Smooth muscle cell (in vitro differentiated cells): ENCODE results near the gene ZNF280B. TPM values are rescaled to one million over a fixed set of nuclear protein-coding genes. Genes with fewer than 3 reads are reported as not detected.
A peak's percentile ranks its signal among the peaks of the same experiment; 100 is the strongest.
"Not testable (repeated sequence)": the region's sequence is repeated elsewhere in the genome, so short reads cannot be mapped to it uniquely, and the experiment has no call there.

Source experiments
- DNase-seq: peaks from one replicate; lab custom pipeline; 2025; ENCODE audit not compliant: unreplicated experiment; lab: John Stamatoyannopoulos, UW
- H2AFZ ChIP-seq: fragments of 200-600 bp; sonication (generic); 2 replicates; pipeline ENCODE4 v1.6.0; 2016; ENCODE audit warnings: antibody characterized with exemption, low read depth, mild to moderate bottlenecking
- H3F3A ChIP-seq: fragments of 200-600 bp; sonication (generic); 2 replicates; pipeline ENCODE4 v1.6.0; 2017; ENCODE audit warnings: antibody characterized with exemption, low read depth
- H3K27ac ChIP-seq: fragments of 200-600 bp; sonication (generic); 2 replicates; pipeline ENCODE4 v1.5.1; 2016; ENCODE audit warnings: low read depth, mild to moderate bottlenecking
- H3K27me3 ChIP-seq: fragments of 200-600 bp; sonication (generic); 2 replicates; pipeline ENCODE4 v1.6.1; 2016; ENCODE audit warnings: low read depth, mild to moderate bottlenecking
- H3K36me3 ChIP-seq: fragments of 200-600 bp; sonication (generic); 2 replicates; pipeline ENCODE4 v1.5.1; 2016; ENCODE audit warnings: low read depth
- H3K4me1 ChIP-seq: fragments of 200-600 bp; sonication (generic); 2 replicates; pipeline ENCODE4 v1.5.1; 2016; ENCODE audit warnings: low read depth
- H3K4me2 ChIP-seq: fragments of 200-600 bp; sonication (generic); 2 replicates; pipeline ENCODE4 v1.6.0; 2016; ENCODE audit warnings: mild to moderate bottlenecking
- H3K4me3 ChIP-seq: fragments of 200-600 bp; sonication (generic); 2 replicates; pipeline ENCODE4 v1.5.1; 2016; ENCODE audit warnings: mild to moderate bottlenecking
- H3K79me2 ChIP-seq: fragments of 200-600 bp; sonication (generic); 2 replicates; pipeline ENCODE4 v1.6.0; 2016; ENCODE audit warnings: low read depth, mild to moderate bottlenecking
- H3K9ac ChIP-seq: fragments of 200-600 bp; sonication (generic); 2 replicates; pipeline ENCODE4 v1.6.0; 2016; ENCODE audit warnings: low read depth
- H3K9me3 ChIP-seq: fragments of 200-600 bp; sonication (generic); replicated peaks from 2 replicates; pipeline ENCODE4 v1.5.1; 2016; ENCODE audit warnings: low read depth
- H4K20me1 ChIP-seq: fragments of 200-600 bp; sonication (generic); 2 replicates; pipeline ENCODE4 v1.6.0; 2016; ENCODE audit warnings: low read depth
- CTCF ChIP-seq: fragments of 200-600 bp; sonication (generic); IDR thresholded peaks from 2 replicates; pipeline ENCODE4 v1.5.1; 2017; ENCODE audit warnings: borderline replicate concordance, mild to moderate bottlenecking, antibody characterized with exemption; ENCODE audit not compliant: insufficient read depth, poor library complexity, severe bottlenecking
- WGBS: methylation state at CpG from one replicate; pipeline ENCODE4 v1.1.7; 2016; ENCODE audit warnings: low lambda C conversion rate; 5-methylcytosine and 5-hydroxymethylcytosine counted together
- polyA plus RNA-seq: library from polyadenylated mRNA; unstranded; fragments of >200 nt; fragmentation: Nextera tagmentation; extraction: Ambion mirVana; gene quantifications from 2 replicates; pipeline ENCODE4 v1.2.1, GENCODE V29; 2016
- total RNA-seq: library from RNA; depleted of rRNA; stranded (reverse); fragments of >200 nt; gene quantifications from 2 replicates; pipeline ENCODE4 v1.2.3, GENCODE V29; 2014

The ZNF280B gene
- total and polyA plus RNA-seq, 2 experiments from 2014 or later: 3.0 to 3.3 TPM

- 76% methylated on average over 5 of the region's 5 CpGs for WGBS
These were observed 4.4 kb upstream of the ZNF280B start for GRCh38 chr22:22512951-22513350.

GRCh38 chr22:22510833-22511232 lies 2.3 kb upstream of the ZNF280B start:
- WGBS: 94% methylated on average over 7 of the region's 7 CpGs
- H4K20me1 ChIP-seq: not testable (repeated sequence)

More at GRCh38 chr22:22512951-22513350, 4.4 kb upstream of the ZNF280B start:
- Histone ChIP-seq H3K4me3 (no peak overlapping the region), H3K36me3 (no peaks in the 10 kb centered on the region), H3K9ac (no peak overlapping the region), H3F3A (no peaks in the 10 kb centered on the region), H3K9me3 (no peaks in the 10 kb centered on the region), H3K79me2 (no peaks in the 10 kb centered on the region), H4K20me1 (no peaks in the 10 kb centered on the region), H3K4me1 (peaks cover 1% of the 10 kb centered on the region), H3K27ac (no peak overlapping the region), H3K27me3 (peaks cover 39% of the 10 kb centered on the region), H3K4me2 (no peak overlapping the region), H2AFZ (no peak overlapping the region)
- no peak for DNase-seq
- TF ChIP-seq CTCF: no peak

GRCh38 chr22:22509912-22510311 lies 1.4 kb upstream of the ZNF280B start:
- not testable (repeated sequence) for H3K9me3 ChIP-seq, H3F3A ChIP-seq, H3K27ac ChIP-seq, DNase-seq, H3K4me1 ChIP-seq, H4K20me1 ChIP-seq, H3K36me3 ChIP-seq, H3K79me2 ChIP-seq, H3K4me2 ChIP-seq, H3K4me3 ChIP-seq, H3K9ac ChIP-seq
- H3K27me3 ChIP-seq: peaks cover 37% of the 10 kb centered on the region
- WGBS: 93% methylated on average over 6 of the region's 6 CpGs
- peak overlapping the region; percentile 47 for H2AFZ ChIP-seq

More at GRCh38 chr22:22510833-22511232, 2.3 kb upstream of the ZNF280B start:
- H3K9ac ChIP-seq, H3K36me3 ChIP-seq, H3K9me3 ChIP-seq, H3F3A ChIP-seq, H3K4me3 ChIP-seq, H3K27ac ChIP-seq, DNase-seq, H3K79me2 ChIP-seq, H2AFZ ChIP-seq, H3K4me2 ChIP-seq, H3K4me1 ChIP-seq: not testable (repeated sequence)
- peaks cover 39% of the 10 kb centered on the region for H3K27me3 ChIP-seq

- H3K9ac ChIP-seq: peak overlapping the region; percentile 66
- H3K9me3 ChIP-seq: no peaks in the 10 kb centered on the region
- TF ChIP-seq CTCF: no peak
- H3K27ac ChIP-seq: no peak overlapping the region
- H3F3A ChIP-seq: no peaks in the 10 kb centered on the region
- H3K27me3 ChIP-seq: peaks cover 17% of the 10 kb centered on the region
- peaks cover 9% of the 10 kb centered on the region for H3K4me1 ChIP-seq
- H3K79me2 ChIP-seq: no peaks in the 10 kb centered on the region
- WGBS: 30% methylated on average over 13 of the region's 13 CpGs
- H4K20me1 ChIP-seq: no peaks in the 10 kb centered on the region
- H3K4me2 ChIP-seq: peak overlapping the region; percentile 98
- H3K4me3 ChIP-seq: peak overlapping the region; percentile 80
- H3K36me3 ChIP-seq: no peaks in the 10 kb centered on the region
- H2AFZ ChIP-seq: peak overlapping the region; percentile 96
- DNase-seq: no peak
These were observed 734 bp downstream of the ZNF280B start for GRCh38 chr22:22507743-22508273.

GRCh38 chr22:22506736-22507135 lies 1.8 kb downstream of the ZNF280B start:
- no peaks in the 10 kb centered on the region for H3K36me3 ChIP-seq
- no peak overlapping the region for H3K4me3 ChIP-seq
- no peaks in the 10 kb centered on the region for H4K20me1 ChIP-seq
- no peak overlapping the region for H3K9ac ChIP-seq
- H3K79me2 ChIP-seq: no peaks in the 10 kb centered on the region
- WGBS: 100% methylated on average over 1 of the region's 1 CpG
- no peak for TF ChIP-seq CTCF
- no peaks in the 10 kb centered on the region for H3K9me3 ChIP-seq
- no peaks in the 10 kb centered on the region for H3F3A ChIP-seq
- H2AFZ ChIP-seq: no peak overlapping the region
- H3K4me2 ChIP-seq: no peak overlapping the region
- peaks cover 9% of the 10 kb centered on the region for H3K4me1 ChIP-seq
- no peak for DNase-seq
- no peak overlapping the region for H3K27ac ChIP-seq
- peaks cover 6% of the 10 kb centered on the region for H3K27me3 ChIP-seq
